ENCODE measurements around the gene KCNJ15.

DNA sequence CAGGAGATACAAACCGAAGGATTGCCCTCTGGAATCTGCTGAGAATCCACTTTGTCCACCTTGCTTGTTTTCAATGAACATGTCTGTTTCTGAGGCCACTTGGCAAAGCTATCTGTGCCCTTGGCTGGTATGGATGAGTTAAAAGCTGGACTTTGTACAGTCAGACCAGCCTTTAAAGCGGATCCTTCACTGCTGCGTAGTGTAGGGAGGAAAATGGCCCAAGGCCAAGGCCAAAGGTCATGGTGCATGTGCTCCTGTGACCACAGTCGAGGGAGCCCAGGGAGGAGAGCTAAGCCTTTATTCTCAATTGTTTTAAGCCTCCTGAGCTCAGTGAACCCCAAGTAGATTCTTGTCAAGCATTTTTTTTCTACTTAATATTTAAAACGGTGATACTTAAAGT lies 37.0 kb downstream of the KCNJ15 start:
- TF ChIP-seq POLR2AphosphoS5 (IDR thresholded peaks at IDR 0.05; ENCODE audit: low read depth, low read length) (no peak), POLR2A (IDR thresholded peaks at IDR 0.05; ENCODE audit: low read depth, low read length) (no peak), TAF1 (IDR thresholded peaks at IDR 0.05; ENCODE audit: borderline replicate concordance, low read depth, low read length) (no peak)
